GM19372 (cell line): ENCODE measurements around the gene SDK1.
"Not testable (repeated sequence)": the region's sequence is repeated elsewhere in the genome, so short reads cannot be mapped to it uniquely, and the experiment has no call there.

Source experiments
- ATAC-seq: cut with Tn5 transposase; IDR thresholded peaks from one replicate; pipeline ENCODE4 v1.9.1; 2021; ENCODE audit warnings: mild to moderate bottlenecking, low read depth, moderate library complexity; ENCODE audit not compliant: unreplicated experiment

SDK1 gene

GRCh38 chr7:4198301-4198700, 897.2 kb downstream of the SDK1 start:
- no peak for ATAC-seq

DNA sequence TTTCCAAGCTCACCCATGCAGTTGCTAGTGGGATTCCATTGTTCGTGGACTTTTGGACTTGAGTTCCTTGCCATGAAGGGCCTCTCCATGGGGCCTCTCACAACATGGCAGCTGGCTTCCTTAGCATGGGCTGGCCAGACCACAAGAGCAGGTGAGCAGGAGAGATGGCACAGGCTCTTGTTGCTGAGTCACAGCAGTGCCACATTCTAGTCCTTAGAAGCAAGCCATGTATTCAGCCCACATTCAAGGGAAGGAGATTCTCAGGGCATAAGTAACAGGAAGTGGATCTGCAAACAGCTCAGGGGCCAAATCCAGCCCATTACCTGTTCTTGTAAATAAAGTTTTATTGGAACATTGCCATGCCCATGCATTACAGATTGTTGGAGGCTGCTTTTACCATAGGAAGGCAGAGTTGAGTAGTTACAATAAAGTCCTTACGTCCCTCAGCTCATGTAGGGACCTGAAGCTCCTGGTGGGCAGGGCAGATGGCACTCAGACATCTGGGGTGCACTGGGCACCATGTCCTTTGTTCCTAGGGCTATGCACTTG, 899.6 kb downstream of the SDK1 start:
- ATAC-seq: no peak

DNA sequence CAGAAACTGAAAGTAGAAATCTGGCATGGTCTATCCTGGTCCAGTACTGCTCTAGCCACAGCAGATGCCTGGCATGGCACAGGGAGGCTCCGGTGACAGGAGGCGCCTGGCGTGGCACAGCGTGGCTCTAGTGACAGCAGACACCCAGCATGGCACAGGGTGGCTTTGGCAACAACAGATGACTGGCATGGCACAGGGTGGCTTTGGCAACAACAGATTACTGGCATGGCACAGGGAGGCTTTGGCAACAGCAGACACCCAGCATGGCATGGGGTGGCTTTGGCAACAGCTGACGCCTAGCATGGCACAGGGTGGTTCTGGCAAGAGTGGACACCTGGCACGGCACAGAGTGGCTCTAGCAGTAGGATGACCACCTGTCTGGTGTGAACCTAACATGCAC, 900.5 kb downstream of the SDK1 start:
- ATAC-seq: no peak

GRCh38 chr7:4202154-4202736, 901.2 kb downstream of the SDK1 start:
- no peak for ATAC-seq

GRCh38 chr7:4202954-4203353, 901.9 kb downstream of the SDK1 start:
- ATAC-seq: no peak

GRCh38 chr7:4203626-4204512, 902.8 kb downstream of the SDK1 start:
- no peak for ATAC-seq

DNA sequence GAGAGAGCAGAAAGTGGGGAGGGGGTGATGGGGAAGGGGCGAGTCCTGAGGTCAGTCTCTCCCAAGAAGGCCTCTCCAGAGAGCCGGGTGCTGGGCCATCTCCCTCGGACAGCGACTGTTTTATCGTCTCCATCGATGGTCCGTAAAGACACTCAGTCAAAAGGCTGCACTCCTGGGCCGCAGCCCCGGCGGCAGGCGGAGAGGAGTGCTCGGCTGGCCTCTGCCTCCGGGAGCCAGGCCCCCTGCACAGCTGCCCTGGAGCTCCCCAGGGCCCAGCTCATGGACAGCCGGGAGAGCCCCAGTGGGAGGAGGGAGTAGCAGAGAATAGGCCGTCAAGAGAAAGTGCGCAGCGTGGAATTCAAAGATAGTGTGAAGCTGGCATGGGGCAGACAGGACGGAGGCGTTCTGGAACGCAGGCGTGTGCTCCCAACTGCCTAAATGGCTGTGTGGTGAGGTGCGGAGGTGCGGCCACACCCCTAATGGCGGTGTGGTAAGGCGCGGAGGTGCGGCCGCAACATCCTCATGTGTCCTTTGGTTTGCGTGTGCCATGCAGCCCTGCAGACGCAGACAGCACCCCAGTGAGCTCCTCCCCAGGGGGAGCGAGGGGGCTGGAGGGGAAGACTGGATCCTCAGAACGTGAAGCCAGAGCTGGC, 903.6 kb downstream of the SDK1 start:
- ATAC-seq: no peak

GRCh38 chr7:4205828-4206227, 904.8 kb downstream of the SDK1 start:
- ATAC-seq: no peak

DNA sequence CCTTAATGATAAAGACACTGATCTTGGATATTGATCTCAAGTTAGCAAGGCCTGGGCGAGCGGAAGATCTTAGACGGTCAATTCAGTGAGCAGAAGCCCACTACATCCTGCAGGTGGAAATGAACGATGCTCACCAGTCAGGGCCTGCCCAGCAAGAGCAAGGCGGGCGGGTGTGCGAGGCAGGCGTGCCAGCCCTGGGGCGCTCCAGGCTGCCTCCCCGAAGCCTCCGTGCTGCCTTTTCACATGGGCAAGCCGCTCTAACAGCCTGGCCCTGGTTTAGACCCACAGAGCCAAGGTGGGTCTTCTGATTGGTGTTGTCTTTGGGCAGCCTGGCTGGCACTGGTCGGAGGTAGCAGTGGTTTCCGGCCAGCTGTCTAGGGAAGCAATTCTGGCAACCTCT, 906.0 kb downstream of the SDK1 start:
- no peak for ATAC-seq

- ATAC-seq: no peak
Observed at GRCh38 chr7:4208086-4208485, 907.0 kb downstream of the SDK1 start.

GRCh38 chr7:4208586-4208985, 907.5 kb downstream of the SDK1 start:
- ATAC-seq: no peak

- no peak for ATAC-seq
Observed at GRCh38 chr7:4209126-4209525, 908.1 kb downstream of the SDK1 start.

DNA sequence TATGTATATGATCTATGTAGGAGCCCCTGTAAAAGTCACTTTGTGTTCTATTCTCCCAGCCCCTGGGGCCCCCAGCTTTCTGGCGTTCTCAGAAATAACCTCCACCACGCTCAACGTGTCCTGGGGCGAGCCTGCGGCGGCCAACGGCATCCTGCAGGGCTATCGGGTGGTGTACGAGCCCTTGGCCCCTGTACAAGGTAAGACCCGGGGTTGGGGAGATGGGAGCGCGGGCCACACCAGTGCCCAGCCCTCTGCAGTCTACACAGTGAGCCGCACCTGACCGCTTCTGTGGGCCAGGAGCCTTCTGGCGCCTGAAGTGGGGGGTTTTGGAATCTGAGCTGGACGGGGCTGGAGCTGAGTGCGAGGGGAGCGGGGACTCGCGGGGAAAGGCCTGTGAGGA, 908.9 kb downstream of the SDK1 start:
- ATAC-seq: no peak

DNA sequence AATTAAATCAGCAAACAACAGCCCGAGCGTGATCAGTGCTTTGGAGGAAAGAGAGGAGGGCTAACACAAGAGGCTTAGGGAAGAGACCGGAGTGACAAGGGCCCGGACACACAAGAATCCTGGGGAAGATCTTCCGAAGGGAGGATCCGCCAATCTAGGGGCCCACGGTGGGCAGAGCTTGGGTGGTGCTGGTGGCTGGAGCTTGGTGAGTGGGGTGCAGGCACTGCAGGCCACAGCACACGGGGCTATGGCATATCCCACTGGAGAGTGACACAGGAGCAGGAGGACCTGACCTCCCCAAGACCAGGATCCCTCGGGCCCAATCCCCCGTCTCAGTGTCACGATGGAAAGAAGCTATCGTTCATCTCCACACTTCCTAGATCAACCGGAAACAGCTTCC, 909.8 kb downstream of the SDK1 start:
- ATAC-seq: no peak

DNA sequence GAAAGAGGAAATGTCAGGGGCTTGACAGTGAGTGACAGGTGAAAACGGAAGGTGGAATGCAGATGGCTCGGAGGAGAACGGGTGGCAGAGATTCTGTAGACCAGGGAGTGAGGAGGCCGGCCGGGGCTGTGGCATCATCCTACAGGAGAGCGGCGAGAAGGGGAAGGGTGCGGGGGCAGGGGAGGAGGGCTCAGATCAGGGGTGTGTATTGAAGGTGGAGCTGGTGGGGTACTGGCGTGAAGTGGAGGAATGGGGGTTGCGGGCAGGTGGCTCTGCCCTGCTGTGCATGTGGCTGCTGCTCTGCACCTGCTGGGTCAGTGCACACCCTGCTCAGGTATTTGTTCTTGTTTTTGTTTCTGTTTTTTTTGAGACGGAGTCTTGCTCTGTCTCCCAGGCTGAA, 910.2 kb downstream of the SDK1 start:
- no peak for ATAC-seq

- no peak for ATAC-seq
Observed at GRCh38 chr7:4212376-4212775, 911.3 kb downstream of the SDK1 start.

GRCh38 chr7:4214291-4215155, 913.5 kb downstream of the SDK1 start:
- ATAC-seq: no peak

DNA sequence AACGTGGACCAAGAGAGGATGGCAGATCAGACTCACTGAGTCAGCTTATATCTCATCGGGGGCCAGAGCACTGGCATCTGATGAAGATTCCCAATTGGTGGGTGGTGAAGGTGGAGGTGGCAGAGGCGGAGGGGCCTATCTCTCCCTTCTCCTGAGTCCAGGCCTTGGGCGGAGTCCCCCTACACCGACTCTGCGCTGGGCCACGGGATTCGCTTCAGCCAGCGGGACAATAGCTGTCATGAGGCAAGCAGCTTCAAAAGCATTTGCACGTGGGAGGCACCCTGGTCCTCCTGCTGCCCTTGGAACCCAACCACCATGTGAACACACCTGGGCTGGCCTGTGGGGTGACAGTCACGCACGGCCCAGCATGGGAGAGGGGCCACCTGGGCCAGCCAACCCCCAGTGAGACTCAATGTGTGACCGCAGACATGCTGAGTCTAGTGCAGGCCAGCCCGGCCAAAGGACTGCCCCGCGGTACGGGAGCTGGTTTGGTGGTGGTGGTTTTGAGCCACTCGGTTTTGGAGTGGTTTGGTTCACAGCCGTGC, 914.2 kb downstream of the SDK1 start:
- no peak for ATAC-seq

DNA sequence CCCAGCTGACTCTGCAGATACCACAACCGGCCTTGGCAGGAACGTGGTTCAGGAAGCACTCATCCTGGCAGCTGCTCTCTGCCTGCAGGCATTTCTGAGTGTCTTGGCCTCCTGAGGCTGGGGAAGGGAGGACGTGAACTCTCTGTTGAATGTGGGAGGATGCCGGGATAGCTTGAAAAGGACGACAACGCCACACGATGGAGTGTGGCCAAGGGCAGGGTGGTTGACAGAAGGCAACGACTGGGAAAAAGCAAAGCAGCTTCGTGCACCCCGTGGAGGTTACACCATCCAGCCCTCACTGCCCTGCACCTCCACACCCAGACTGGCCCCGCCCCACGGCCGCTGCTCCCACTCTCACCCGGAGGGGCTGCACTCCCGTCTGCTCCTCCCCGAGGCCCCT, 915.0 kb downstream of the SDK1 start:
- no peak for ATAC-seq

DNA sequence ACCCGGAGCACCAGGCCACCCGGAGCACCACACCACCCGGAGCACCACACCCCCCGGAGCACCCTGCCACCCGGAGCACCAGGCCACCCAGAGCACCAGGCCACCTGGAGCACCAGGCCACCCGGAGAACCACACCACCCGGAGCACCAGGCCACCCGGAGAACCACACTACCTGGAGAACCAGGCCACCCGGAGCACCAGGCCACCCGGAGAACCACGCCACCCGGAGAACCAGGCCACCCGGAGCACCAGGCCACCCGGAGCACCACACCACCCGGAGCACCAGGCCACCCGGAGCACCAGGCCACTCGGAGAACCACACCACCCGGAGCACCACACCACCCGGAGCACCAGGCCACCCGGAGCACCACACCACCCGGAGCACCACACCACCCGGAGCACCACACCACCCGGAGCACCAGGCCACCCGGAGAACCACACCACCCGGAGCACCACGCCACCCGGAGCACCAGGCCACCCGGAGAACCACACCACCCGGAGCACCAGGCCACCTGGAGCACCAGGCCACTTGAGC, 916.1 kb downstream of the SDK1 start:
- not testable (repeated sequence) for ATAC-seq
